Measurements from ENCODE around the gene IL13. TPM values are rescaled to one million over a fixed set of nuclear protein-coding genes. Genes with fewer than 3 reads are reported as not detected.

IL13 gene
- total and polyA plus RNA-seq, 10 of the 15 experiments (the other 5 are each of a cell fraction or from before 2014, with no cell fraction given): 0.06 to 0.40 (median 0.11) TPM; not detected in 6

GRCh38 chr5:132639706-132640130, 18.3 kb upstream of the IL13 start (continued):
- TF ChIP-seq, protein P1, sequence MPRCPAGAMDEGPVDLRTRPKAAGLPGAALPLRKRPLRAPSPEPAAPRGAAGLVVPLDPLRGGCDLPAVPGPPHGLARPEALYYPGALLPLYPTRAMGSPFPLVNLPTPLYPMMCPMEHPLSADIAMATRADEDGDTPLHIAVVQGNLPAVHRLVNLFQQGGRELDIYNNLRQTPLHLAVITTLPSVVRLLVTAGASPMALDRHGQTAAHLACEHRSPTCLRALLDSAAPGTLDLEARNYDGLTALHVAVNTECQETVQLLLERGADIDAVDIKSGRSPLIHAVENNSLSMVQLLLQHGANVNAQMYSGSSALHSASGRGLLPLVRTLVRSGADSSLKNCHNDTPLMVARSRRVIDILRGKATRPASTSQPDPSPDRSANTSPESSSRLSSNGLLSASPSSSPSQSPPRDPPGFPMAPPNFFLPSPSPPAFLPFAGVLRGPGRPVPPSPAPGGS (IDR thresholded peaks at IDR 0.05; ENCODE audit: borderline replicate concordance, insufficient read depth, low read depth, low read length, poor library complexity, severe bottlenecking): peak; percentile 88
- TF ChIP-seq ZNF384 (IDR thresholded peaks at IDR 0.05; ENCODE audit: borderline replicate concordance, low read depth, low read length): no peak
- TF ChIP-seq, protein P2, sequence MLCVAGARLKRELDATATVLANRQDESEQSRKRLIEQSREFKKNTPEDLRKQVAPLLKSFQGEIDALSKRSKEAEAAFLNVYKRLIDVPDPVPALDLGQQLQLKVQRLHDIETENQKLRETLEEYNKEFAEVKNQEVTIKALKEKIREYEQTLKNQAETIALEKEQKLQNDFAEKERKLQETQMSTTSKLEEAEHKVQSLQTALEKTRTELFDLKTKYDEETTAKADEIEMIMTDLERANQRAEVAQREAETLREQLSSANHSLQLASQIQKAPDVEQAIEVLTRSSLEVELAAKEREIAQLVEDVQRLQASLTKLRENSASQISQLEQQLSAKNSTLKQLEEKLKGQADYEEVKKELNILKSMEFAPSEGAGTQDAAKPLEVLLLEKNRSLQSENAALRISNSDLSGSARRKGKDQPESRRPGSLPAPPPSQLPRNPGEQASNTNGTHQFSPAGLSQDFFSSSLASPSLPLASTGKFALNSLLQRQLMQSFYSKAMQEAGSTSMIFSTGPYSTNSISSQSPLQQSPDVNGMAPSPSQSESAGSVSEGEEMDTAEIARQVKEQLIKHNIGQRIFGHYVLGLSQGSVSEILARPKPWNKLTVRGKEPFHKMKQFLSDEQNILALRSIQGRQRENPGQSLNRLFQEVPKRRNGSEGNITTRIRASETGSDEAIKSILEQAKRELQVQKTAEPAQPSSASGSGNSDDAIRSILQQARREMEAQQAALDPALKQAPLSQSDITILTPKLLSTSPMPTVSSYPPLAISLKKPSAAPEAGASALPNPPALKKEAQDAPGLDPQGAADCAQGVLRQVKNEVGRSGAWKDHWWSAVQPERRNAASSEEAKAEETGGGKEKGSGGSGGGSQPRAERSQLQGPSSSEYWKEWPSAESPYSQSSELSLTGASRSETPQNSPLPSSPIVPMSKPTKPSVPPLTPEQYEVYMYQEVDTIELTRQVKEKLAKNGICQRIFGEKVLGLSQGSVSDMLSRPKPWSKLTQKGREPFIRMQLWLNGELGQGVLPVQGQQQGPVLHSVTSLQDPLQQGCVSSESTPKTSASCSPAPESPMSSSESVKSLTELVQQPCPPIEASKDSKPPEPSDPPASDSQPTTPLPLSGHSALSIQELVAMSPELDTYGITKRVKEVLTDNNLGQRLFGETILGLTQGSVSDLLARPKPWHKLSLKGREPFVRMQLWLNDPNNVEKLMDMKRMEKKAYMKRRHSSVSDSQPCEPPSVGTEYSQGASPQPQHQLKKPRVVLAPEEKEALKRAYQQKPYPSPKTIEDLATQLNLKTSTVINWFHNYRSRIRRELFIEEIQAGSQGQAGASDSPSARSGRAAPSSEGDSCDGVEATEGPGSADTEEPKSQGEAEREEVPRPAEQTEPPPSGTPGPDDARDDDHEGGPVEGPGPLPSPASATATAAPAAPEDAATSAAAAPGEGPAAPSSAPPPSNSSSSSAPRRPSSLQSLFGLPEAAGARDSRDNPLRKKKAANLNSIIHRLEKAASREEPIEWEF (IDR thresholded peaks at IDR 0.05; ENCODE audit: insufficient replicate concordance, low read depth, low read length): no peak
- no peak for TF ChIP-seq HDAC2 (IDR thresholded peaks at IDR 0.05)
- peak; percentile 82; the same call in 1 of the 2 replicates for TF ChIP-seq ATF2 (IDR thresholded peaks at IDR 0.05; ENCODE audit: low read length)
- peak; percentile 37; the same call in 1 of the 2 replicates for TF ChIP-seq DPF2 (IDR thresholded peaks at IDR 0.05)
- no peak for TF ChIP-seq NFYA (IDR thresholded peaks at IDR 0.05; ENCODE audit: borderline replicate concordance, low read depth, low read length)
- TF ChIP-seq NR2C2 (IDR thresholded peaks at IDR 0.05; ENCODE audit: borderline replicate concordance, control insufficient read depth, insufficient read length, low read depth): no peak
- no peak for TF ChIP-seq NR2C1 (IDR thresholded peaks at IDR 0.05)
- TF ChIP-seq RELB (IDR thresholded peaks at IDR 0.05; ENCODE audit: low read depth): peak; percentile 59; the same call in 1 of the 2 replicates
- TF ChIP-seq RFX5 (IDR thresholded peaks at IDR 0.05; ENCODE audit: low read depth, low read length): no peak
- TF ChIP-seq, protein P3, sequence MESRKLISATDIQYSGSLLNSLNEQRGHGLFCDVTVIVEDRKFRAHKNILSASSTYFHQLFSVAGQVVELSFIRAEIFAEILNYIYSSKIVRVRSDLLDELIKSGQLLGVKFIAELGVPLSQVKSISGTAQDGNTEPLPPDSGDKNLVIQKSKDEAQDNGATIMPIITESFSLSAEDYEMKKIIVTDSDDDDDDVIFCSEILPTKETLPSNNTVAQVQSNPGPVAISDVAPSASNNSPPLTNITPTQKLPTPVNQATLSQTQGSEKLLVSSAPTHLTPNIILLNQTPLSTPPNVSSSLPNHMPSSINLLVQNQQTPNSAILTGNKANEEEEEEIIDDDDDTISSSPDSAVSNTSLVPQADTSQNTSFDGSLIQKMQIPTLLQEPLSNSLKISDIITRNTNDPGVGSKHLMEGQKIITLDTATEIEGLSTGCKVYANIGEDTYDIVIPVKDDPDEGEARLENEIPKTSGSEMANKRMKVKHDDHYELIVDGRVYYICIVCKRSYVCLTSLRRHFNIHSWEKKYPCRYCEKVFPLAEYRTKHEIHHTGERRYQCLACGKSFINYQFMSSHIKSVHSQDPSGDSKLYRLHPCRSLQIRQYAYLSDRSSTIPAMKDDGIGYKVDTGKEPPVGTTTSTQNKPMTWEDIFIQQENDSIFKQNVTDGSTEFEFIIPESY (IDR thresholded peaks at IDR 0.05): no peak
- TF ChIP-seq KLF5 (IDR thresholded peaks at IDR 0.05; ENCODE audit: partially characterized antibody): no peak
- no peak for TF ChIP-seq SIN3A (IDR thresholded peaks at IDR 0.05; ENCODE audit: low read depth, low read length)
- TF ChIP-seq ZNF622 (IDR thresholded peaks at IDR 0.05): no peak
- TF ChIP-seq TCF7 (IDR thresholded peaks at IDR 0.05; ENCODE audit: borderline replicate concordance): no peak
- TF ChIP-seq TCF12 (IDR thresholded peaks at IDR 0.05; ENCODE audit: low read depth, low read length): no peak
- TF ChIP-seq JUNB (IDR thresholded peaks at IDR 0.05): peak; percentile 51; the same call in 1 of the 2 replicates
- TF ChIP-seq MYC (IDR thresholded peaks at IDR 0.05; ENCODE audit: insufficient read depth, insufficient read length, insufficient replicate concordance, low read length, severe bottlenecking): no peak
- TF ChIP-seq ESRRA (IDR thresholded peaks at IDR 0.05; ENCODE audit: low read length): no peak

Data from GM12878 (cell line).